ENCODE results near the gene ART1. TPM values are rescaled to one million over a fixed set of nuclear protein-coding genes. Genes with fewer than 3 reads are reported as not detected.

ART1 gene
- total and polyA plus RNA-seq, 8 donors = not detected

- no peak for FAIRE-seq
- intact Hi-C loops (cut with DNase I) = no loop called here
These were observed 39.9 kb downstream of the ART1 start for GRCh38 chr11:3684819-3685172.

GRCh38 chr11:3685923-3686322 lies 41.0 kb downstream of the ART1 start:
- DNase-seq = no peak
- H3K4me1 ChIP-seq = peaks cover 0 to 7% (median 0%) of the 10 kb centered on the region in 3 donors
- H3K9me3 ChIP-seq = no peaks in the 10 kb centered on the region
- TF ChIP-seq, protein P1, sequence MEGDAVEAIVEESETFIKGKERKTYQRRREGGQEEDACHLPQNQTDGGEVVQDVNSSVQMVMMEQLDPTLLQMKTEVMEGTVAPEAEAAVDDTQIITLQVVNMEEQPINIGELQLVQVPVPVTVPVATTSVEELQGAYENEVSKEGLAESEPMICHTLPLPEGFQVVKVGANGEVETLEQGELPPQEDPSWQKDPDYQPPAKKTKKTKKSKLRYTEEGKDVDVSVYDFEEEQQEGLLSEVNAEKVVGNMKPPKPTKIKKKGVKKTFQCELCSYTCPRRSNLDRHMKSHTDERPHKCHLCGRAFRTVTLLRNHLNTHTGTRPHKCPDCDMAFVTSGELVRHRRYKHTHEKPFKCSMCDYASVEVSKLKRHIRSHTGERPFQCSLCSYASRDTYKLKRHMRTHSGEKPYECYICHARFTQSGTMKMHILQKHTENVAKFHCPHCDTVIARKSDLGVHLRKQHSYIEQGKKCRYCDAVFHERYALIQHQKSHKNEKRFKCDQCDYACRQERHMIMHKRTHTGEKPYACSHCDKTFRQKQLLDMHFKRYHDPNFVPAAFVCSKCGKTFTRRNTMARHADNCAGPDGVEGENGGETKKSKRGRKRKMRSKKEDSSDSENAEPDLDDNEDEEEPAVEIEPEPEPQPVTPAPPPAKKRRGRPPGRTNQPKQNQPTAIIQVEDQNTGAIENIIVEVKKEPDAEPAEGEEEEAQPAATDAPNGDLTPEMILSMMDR (IDR thresholded peaks at IDR 0.05) = no peak
- FAIRE-seq = no peak
- H3K36me3 ChIP-seq = peaks cover 10 to 52% (median 17%) of the 10 kb centered on the region in 3 donors
- H3K4me3 ChIP-seq = no peak overlapping the region
- ATAC-seq = no peak
- 72 to 77% methylated on average over 7 of the region's 7 CpGs for WGBS, 2 donors
- intact Hi-C loops (cut with DNase I) = no loop called here
- no peak overlapping the region for H3K27ac ChIP-seq
- H3K27me3 ChIP-seq = no peaks in the 10 kb centered on the region

More at GRCh38 chr11:3684819-3685172, 39.9 kb downstream of the ART1 start:
- peak in 1 of 4 donors; percentile 25 for ATAC-seq
- 34 to 44% methylated on average over 2 of the region's 2 CpGs for WGBS, 2 donors
- peaks cover 0 to 7% (median 0%) of the 10 kb centered on the region in 3 donors for H3K4me1 ChIP-seq
- no peaks in the 10 kb centered on the region for H3K9me3 ChIP-seq
- no peaks in the 10 kb centered on the region for H3K27me3 ChIP-seq
- TF ChIP-seq, protein P1 (IDR thresholded peaks at IDR 0.05) = no peak
- H3K27ac ChIP-seq = no peak overlapping the region
- peaks cover 8 to 62% (median 17%) of the 10 kb centered on the region in 3 donors for H3K36me3 ChIP-seq
- H3K4me3 ChIP-seq = no peak overlapping the region
- no peak for DNase-seq

DNA sequence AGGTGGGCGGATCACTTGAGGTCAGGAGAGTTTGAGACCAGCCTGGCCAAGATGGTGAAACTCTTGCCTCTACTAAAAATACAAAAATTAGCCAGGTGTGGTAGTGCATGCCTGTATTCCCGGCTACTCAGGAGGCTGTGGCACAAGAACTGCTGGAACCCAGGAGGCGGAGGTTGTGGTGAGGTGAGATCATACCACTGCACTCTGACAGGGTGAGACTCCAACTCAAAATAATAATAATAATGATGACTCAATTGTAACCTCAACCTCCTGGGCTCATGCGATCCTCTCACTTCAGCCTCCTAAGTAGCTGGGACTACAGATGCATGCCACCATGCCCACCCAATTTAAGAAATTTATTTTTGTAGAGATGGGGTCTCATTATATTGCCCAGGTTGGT lies 41.8 kb downstream of the ART1 start:
- peaks cover 14 to 44% (median 17%) of the 10 kb centered on the region in 3 donors for H3K36me3 ChIP-seq
- intact Hi-C loops (cut with DNase I) = no loop called here
- no peak overlapping the region for H3K4me3 ChIP-seq
- H3K27ac ChIP-seq = no peak overlapping the region
- no peak for ATAC-seq
- DNase-seq = no peak
- 72 to 97% methylated on average over 4 of the region's 4 CpGs for whole genome bisulfite sequencing, 2 donors
- no peaks in the 10 kb centered on the region for H3K9me3 ChIP-seq
- TF ChIP-seq, protein P1 (IDR thresholded peaks at IDR 0.05) = no peak
- peaks cover 0 to 7% (median 0%) of the 10 kb centered on the region in 3 donors for H3K4me1 ChIP-seq
- no peak for FAIRE-seq
- no peaks in the 10 kb centered on the region for H3K27me3 ChIP-seq

GRCh38 chr11:3700410-3700809 lies 55.5 kb downstream of the ART1 start:
- intact Hi-C loops (cut with DNase I) = no loop called here
- no peak overlapping the region for H3K27ac ChIP-seq
- TF ChIP-seq, protein P1 (IDR thresholded peaks at IDR 0.05) = no peak
- WGBS, 2 donors = 57% methylated on average over 2 of the region's 2 CpGs
- H3K4me3 ChIP-seq = no peak overlapping the region
- FAIRE-seq (no peak), ATAC-seq (no peak), DNase-seq (no peak)
- H3K9me3 ChIP-seq = no peaks in the 10 kb centered on the region
- no peaks in the 10 kb centered on the region for H3K27me3 ChIP-seq
- peaks cover 0 to 4% (median 0%) of the 10 kb centered on the region in 3 donors for H3K4me1 ChIP-seq
- peaks cover 0 to 32% (median 20%) of the 10 kb centered on the region in 3 donors for H3K36me3 ChIP-seq

GRCh38 chr11:3700910-3701309 lies 56.0 kb downstream of the ART1 start:
- TF ChIP-seq, protein P1 (IDR thresholded peaks at IDR 0.05) = no peak
- Histone ChIP-seq H3K4me1 (peaks cover 0 to 4% (median 0%) of the 10 kb centered on the region in 3 donors), H3K27ac (no peak overlapping the region), H3K9me3 (no peaks in the 10 kb centered on the region), H3K27me3 (no peaks in the 10 kb centered on the region), H3K36me3 (peaks cover 0 to 35% (median 20%) of the 10 kb centered on the region in 3 donors), H3K4me3 (no peak overlapping the region)
- 41 to 57% methylated on average over 2 of the region's 2 CpGs for WGBS, 2 donors
- no peak for DNase-seq
- ATAC-seq = peak in 3 of 4 donors; percentile 29 to 58 (median 53)
- intact Hi-C loops (cut with DNase I) = no loop called here
- FAIRE-seq = no peak
